HG03571 (cell line): Measurements from ENCODE around the gene NPNT.

Experiments
- ATAC-seq: cut with Tn5 transposase; IDR thresholded peaks from one replicate; pipeline ENCODE4 v1.9.1; 2021; ENCODE audit not compliant: unreplicated experiment

Gene NPNT

DNA sequence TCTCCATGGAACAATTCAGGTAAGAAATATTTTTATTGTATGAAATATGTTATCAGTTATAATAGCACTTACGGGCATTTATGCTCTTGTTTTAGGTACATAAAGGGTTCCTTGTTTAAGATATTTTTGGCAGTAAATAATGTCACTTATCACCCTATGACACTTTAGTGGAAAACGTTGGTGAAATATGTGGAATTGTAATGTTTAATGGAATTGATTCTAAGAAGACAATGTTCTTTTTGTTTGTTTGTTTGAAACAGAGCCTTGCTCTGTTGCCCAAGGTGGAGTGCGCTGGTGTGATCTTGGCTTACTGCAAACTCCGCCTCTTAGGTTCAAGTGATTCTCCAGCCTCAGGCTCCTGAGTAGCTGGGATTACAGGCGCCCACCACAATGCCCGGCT, 17.4 kb downstream of the NPNT start:
- ATAC-seq = no peak

- no peak for ATAC-seq
Measured at GRCh38 chr4:105917171-105917685, 22.0 kb downstream of the NPNT start.

DNA sequence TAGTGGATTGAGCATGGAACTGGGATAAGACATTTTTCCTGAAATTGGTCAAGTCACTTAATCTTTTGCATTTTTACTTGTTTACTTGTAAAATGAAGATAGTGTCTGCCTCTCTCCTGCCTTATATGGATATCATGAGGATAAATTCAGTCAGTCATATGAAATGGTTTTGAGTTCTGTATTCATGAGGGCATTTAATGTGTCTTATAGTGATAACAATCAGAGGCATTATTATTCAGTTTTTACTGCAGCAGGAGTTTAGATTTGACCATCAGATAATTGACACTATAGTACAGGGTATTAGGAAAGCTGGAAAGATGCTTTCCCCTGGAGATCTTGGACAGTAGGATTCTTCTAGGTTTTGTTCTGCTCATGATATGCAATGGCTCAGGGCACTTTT, 26.0 kb downstream of the NPNT start:
- no peak for ATAC-seq

- ATAC-seq = no peak
Measured at GRCh38 chr4:105923497-105924238, 28.4 kb downstream of the NPNT start.

- ATAC-seq = no peak
Measured at GRCh38 chr4:105924341-105924740, 29.1 kb downstream of the NPNT start.

DNA sequence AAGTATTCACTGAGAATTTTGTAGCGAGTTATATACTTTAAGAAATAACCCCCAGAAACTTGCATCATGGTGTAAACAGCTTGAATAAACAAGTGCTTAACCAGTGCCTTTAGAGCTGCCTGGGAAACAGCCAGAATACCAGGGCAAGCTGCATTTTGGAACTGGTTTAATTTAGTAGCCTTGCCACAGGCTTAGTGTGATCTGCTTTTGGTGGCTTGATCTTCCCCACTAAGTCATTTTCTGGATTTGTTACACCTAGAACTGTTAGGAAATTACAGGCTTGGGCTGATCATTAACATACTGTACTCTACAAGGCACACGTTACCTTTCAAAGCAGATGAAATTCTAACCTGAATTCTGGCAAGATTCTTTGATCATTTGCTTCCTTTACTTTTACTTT, 35.4 kb downstream of the NPNT start:
- no peak for ATAC-seq

DNA sequence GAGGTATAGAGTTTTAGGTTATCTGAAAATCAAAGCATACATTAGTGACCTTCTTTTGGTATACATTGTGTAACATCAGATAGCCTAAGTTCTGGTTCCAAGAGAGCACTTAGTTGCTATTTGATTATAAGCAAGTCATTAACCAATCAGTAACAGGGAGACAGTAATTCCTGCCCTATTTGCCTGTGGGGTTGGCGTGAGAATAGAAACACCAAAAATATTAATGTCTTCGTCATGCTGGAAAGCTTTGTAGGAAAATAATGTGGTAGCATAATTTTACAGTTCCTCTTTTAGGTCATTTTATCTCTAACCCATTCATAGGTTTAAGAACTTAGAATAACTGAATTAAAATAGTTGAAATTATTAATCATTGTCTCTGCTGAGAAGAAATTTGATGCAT, 37.8 kb downstream of the NPNT start:
- ATAC-seq = no peak

- no peak for ATAC-seq
Measured at GRCh38 chr4:105934386-105934785, 39.1 kb downstream of the NPNT start.

DNA sequence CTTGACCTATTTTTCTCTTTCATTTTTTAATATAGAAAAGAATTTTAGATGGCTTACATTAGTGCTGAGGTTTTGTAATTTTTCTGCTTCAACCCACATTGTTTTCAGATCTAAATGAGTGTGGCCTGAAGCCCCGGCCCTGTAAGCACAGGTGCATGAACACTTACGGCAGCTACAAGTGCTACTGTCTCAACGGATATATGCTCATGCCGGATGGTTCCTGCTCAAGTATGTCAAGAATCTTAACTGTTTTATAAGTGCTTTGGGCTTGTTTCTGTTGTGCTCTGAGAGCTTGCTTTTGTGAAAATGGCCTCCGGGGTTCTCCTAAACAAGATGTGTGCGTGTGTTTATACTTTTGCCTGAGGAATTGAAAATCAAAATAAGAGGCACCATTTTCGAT, 41.6 kb downstream of the NPNT start:
- ATAC-seq = no peak

DNA sequence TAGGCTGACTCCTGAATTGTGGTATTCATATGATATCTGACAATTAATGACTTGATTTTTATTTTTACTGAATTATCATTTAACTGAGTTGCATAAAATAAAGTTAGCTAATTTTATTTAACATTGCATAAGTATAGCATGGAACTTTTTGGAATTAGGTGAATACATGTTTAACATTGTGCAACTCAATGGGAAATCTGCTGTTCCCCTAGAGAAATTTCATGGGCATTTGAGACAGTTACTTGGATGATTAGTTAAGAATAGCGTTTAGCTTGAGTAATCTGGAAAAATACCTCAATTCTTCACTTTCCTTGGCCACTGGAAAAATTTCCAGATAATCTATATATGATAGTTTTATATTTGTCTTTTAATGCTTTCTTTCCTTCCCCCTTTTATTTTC, 42.5 kb downstream of the NPNT start:
- ATAC-seq = no peak

- ATAC-seq = no peak
Measured at GRCh38 chr4:105943234-105943633, 48.0 kb downstream of the NPNT start.

DNA sequence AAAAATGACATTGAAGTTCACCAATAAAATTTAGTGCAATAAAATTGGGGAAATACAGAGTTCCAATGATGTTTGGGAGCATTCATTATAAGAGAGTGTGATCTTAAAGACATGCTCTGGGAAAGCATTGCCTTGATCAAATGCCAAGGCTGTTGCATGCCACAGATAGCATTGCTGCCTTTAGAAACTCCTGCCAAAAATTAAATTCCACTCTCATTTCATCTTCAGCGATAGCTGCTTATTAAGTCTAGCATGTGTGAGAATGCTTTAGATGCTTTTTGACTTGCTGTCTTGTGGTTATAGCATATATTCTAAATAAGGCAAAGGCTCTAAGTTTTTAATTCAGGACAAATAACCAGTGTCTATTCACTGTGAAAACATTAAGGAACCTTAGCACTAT, 49.3 kb downstream of the NPNT start:
- no peak for ATAC-seq

GRCh38 chr4:105946771-105947170, 51.5 kb downstream of the NPNT start:
- ATAC-seq = no peak

- no peak for ATAC-seq
Measured at GRCh38 chr4:105950701-105951100, 55.4 kb downstream of the NPNT start.

DNA sequence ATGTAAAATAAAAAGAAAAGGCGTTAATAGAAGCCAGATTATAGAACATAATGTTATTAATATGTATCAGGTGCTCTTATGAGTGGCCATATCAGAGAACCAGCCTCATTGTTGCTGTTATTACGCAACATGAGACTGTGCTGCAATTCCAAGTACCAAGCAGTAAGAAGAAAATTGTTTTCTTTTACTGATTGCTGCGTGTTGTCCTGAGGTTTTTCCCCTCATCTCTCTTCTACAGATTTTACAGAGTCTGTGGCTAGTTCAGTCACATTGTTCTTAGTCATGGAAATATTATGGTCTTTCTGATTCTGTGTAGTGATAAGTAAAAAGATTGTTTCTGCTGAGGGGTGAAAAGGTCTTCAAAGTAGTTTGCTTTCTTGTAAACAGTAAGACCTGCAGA, 55.9 kb downstream of the NPNT start:
- ATAC-seq = no peak

- ATAC-seq = no peak
Measured at GRCh38 chr4:105952591-105952990, 57.3 kb downstream of the NPNT start.

GRCh38 chr4:105956569-105956968, 61.3 kb downstream of the NPNT start:
- ATAC-seq = no peak

DNA sequence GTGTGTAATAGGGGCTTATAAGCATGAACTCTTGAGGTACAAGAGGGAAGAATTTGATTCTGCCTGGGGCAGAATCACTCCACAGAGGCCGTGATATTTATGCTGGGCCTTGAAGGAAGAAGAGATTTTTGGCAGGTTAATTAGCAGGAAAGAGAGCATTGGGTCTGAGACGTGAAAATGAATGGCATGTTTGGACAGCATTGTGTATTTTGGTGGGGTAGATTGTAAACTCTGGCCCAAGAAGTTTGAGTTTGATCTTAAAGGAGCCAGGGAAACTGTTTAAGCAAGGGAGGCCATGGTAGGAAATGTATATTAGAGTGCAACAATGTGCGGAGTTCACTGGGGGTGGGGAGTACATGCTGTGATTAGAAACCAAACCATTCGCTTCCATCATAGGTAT, 62.4 kb downstream of the NPNT start:
- ATAC-seq = no peak

GRCh38 chr4:105963461-105964400, 68.5 kb downstream of the NPNT start:
- no peak for ATAC-seq

DNA sequence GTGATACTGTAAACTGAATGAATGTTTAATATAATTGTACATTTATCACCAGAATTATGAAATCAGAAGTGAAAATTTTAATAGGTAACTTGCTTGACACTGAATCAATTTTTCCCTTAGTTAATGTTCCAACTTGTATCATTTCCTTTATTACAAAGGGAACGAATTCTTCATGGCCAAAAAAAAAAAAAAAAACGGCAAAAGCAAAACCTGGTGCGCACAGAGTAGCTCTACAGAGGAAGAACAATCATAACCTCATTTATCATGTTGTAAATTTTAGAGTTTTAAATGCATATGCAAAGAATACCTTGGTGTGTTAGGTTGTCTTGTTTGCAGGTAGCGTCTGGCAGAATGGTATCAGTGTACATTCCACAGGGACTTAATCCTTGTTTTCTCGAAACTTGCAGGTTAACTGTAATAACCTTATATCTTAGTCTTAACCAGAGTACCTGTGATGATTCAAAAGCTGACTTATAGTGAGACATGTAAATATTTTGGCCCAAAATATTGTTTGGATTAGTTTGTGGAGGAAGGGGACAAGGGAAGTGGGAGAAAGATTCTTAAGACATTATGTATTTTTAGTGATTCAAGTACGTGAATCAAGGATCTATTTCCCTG, 70.0 kb downstream of the NPNT start:
- no peak for ATAC-seq

DNA sequence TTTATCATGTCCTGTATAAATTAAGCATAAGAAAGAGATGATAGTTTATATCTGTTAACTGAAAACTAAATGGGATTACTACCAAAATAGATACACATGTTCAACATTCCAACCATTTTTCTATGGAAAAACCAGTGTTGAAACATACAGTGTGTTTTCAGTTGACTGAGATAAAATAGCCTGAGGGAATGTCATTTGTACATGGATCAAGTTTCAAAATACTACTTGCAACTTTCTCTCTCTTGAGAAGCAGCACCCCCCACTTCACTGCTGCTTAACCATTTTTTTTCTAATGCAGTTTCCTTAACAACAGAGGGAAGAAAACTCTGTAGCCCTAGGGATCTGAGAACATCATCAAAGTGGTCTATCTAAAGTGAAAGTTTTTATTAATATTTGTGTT, 70.8 kb downstream of the NPNT start:
- no peak for ATAC-seq
